Ovary (tissue), 10 donors: ENCODE results near the gene ZNF652. TPM values are rescaled to one million over a fixed set of nuclear protein-coding genes. Genes with fewer than 3 reads are reported as not detected.

Experiments used
- DNase-seq, 5 donors: peaks; one replicate each; pipeline ENCODE4 v3.0.0-alpha.2; 2019 to 2020
- H3K27ac ChIP-seq, 2 donors: fragments of 200-600 bp; one replicate each; pipeline versions ENCODE4 v1.5.1 to v1.8.0; 2019 to 2022
- H3K27me3 ChIP-seq: fragments of 200-600 bp; one replicate; pipeline ENCODE4 v1.8.0; 2022
- H3K36me3 ChIP-seq: fragments of 200-600 bp; sonication (generic); one replicate; pipeline ENCODE4 v1.5.1; 2019
- H3K4me1 ChIP-seq: one replicate; pipeline ENCODE4 v1.8.1; 2013; ENCODE audit warnings: mild to moderate bottlenecking, moderate library complexity; ENCODE audit not compliant: insufficient read depth
- H3K4me3 ChIP-seq: fragments of 200-600 bp; sonication (generic); one replicate; pipeline ENCODE4 v1.5.1; 2017
- H3K9me3 ChIP-seq, 2 donors: fragments of 200-600 bp in 1 of 2; sonication (generic) in 1 of 2; one replicate each; pipeline versions ENCODE4 v1.5.1 to v1.8.1; 2013 to 2019; ENCODE audit warnings: mild to moderate bottlenecking in 1 of 2, moderate library complexity in 1 of 2
- CTCF ChIP-seq, 3 donors: fragments of 450-650 bp in 2 of 3; fragments of 200-600 bp in 1 of 3; IDR thresholded peaks; one replicate each; pipeline versions ENCODE4 v1.5.1 to v1.8.0; 2016 to 2022; ENCODE audit warnings: antibody characterized with exemption in 3 of 3, mild to moderate bottlenecking in 1 of 3
- EP300 ChIP-seq: sonication (generic); formaldehyde crosslinking; IDR thresholded peaks from one replicate; pipeline ENCODE4 v1.6.1; 2017; ENCODE audit warnings: antibody characterized with exemption
- POLR2A ChIP-seq: fragments of 450-650 bp; IDR thresholded peaks from one replicate; pipeline ENCODE4 v1.6.1; 2017; ENCODE audit warnings: antibody characterized with exemption, mild to moderate bottlenecking, moderate library complexity
- WGBS, 3 donors: extraction: QIAGEN DNeasy Blood & Tissue Kit in 1 of 3; methylation state at CpG; one replicate each; pipeline versions ENCODE4 v1.1.5 to v1.1.7; 2013 to 2017; 5-methylcytosine and 5-hydroxymethylcytosine counted together
- intact Hi-C, 4 donors: fragments of 100-400 bp; cut with DNase I; formaldehyde crosslinking; loops; one replicate each; pipeline versions ENCODE4 v1.11.0 to v1.15.1; 2022 to 2023
- long read RNA-seq, 3 donors: library from polyadenylated mRNA in 2 of 3; unstranded in 2 of 3; transcript quantifications; one replicate each; pipeline ENCODE4 v2.0.0 and lab custom pipeline, GENCODE V29; 2021 to 2026
- polyA plus RNA-seq, 2 donors: library from polyadenylated mRNA; stranded (reverse); fragments of 200-250 nt in 1 of 2; fragments of 350-450 nt in 1 of 2; fragmentation: Illumina TruSeq in 1 of 2; extraction: RNeasy Lipid Tissue Mini Kit (QIAGEN cat#74804) in 1 of 2; gene quantifications; one replicate each; pipeline ENCODE4 v1.2.3, GENCODE V29; 2013 to 2014
- total RNA-seq, 7 donors: library from RNA; depleted of rRNA in 2 of 7; stranded (reverse); fragments of >200 nt in 2 of 7; fragmentation: NEBNext Ultra II Directional in 3 of 7; extraction: Animal tissue kit (Norgen Biotek cat#: 25700) in 3 of 7; gene quantifications; one replicate each; pipeline versions ENCODE4 v1.1.0 to v1.2.4, GENCODE V29; 2016 to 2023
- donor health status: DM: no; HTN: no; CAD: no; lungs with moderate emphysema.
- donor health status: DM: no; HTN: no; CAD: no.
- donor health status: Bipolar disorder and iron deficiency.
- donor health status: DM: yes; HTN: yes; CAD: no.
- donor health status: DM: no; HTN: no; CAD: no.
- donor health status: DM: yes; HTN: yes; CAD: no.

Gene ZNF652
- total RNA-seq: 10 to 100 TPM; 26.0 to 60.9 (median 52.4) TPM
- polyA plus RNA-seq: 10 to 100 TPM; 17.1 to 19.4 TPM
- long read RNA-seq, donor 1, partial matches to known transcripts: 3 of 18 reads
- long read RNA-seq, donor 1, other reads (novel, unspliced or antisense): 15 of 18 reads
- long read RNA-seq, donor 2: 0 reads
- long read RNA-seq, donor 3, full-length matches to known transcripts: 2 of 11 reads
- long read RNA-seq, donor 3, partial matches to known transcripts: 8 of 11 reads
- long read RNA-seq, donor 3, other reads (novel, unspliced or antisense): 1 of 11 reads

GRCh38 chr17:49361902-49362722 is at the start of gene ZNF652:
Gene ZNF652 (minus strand): TSS chr17:49362250. CDS start chr17:49317725, 44,525 bp downstream.
- WGBS, 3 donors: 0 to 1% (median 0%) methylated on average over 42 to 105 of the region's 106 CpGs
- no peaks in the 10 kb centered on the region for H3K27me3 ChIP-seq
- peaks cover 6% of the 10 kb centered on the region for H3K4me1 ChIP-seq
- DNase-seq: peak; percentile 89 to 94 (median 92)
- TF ChIP-seq CTCF (IDR thresholded peaks at IDR 0.05) (no peak), POLR2A (peak; percentile 44)
- H3K4me3 ChIP-seq: peak within 1 kb of the TSS; percentile 86
- peak within 1 kb of the TSS; percentile 96 to 97 for H3K27ac ChIP-seq
- intact Hi-C loops: no loop called here
- no peaks in the 10 kb centered on the region for H3K9me3 ChIP-seq
- H3K36me3 ChIP-seq: no peaks in the 10 kb centered on the region

GRCh38 chr17:49409066-49409465 is 47.0 kb upstream of the ZNF652 start:
- 90 to 94% (median 92%) methylated on average over 14 of the region's 14 CpGs for WGBS, 3 donors
- DNase-seq: no peak
- no peak for TF ChIP-seq EP300
- TF ChIP-seq CTCF (IDR thresholded peaks at IDR 0.05): no peak
- no peak for TF ChIP-seq POLR2A
- H3K4me1 ChIP-seq: peaks cover 2% of the 10 kb centered on the region
- no peaks in the 10 kb centered on the region for H3K36me3 ChIP-seq
- H3K27ac ChIP-seq: no peak overlapping the region
- no peaks in the 10 kb centered on the region for H3K27me3 ChIP-seq
- no peak overlapping the region for H3K4me3 ChIP-seq
- no peaks in the 10 kb centered on the region for H3K9me3 ChIP-seq
- intact Hi-C loops: loop anchor here (10.0 kb wide), 2 partner anchors 86 to 146 kb away; partner anchors contain the start of gene NGFR (in 1 of the 4)

GRCh38 chr17:49407981-49408501 is 46.0 kb upstream of the ZNF652 start:
- no peaks in the 10 kb centered on the region for H3K9me3 ChIP-seq
- H3K27ac ChIP-seq: no peak overlapping the region
- peak; percentile 50 to 76 (median 60) for DNase-seq
- no peak overlapping the region for H3K4me3 ChIP-seq
- no peaks in the 10 kb centered on the region for H3K27me3 ChIP-seq
- intact Hi-C loops: loop anchor here (10.0 kb wide), 2 partner anchors 87 to 147 kb away; partner anchors contain the start of gene NGFR (in 1 of the 4)
- H3K4me1 ChIP-seq: no peaks in the 10 kb centered on the region
- no peak for TF ChIP-seq POLR2A
- peak in 2 of 3 donors; percentile 17 to 40 for TF ChIP-seq CTCF (IDR thresholded peaks at IDR 0.05)
- no peak for TF ChIP-seq EP300
- 25 to 31% (median 27%) methylated on average over 9 of the region's 9 CpGs for WGBS, 3 donors
- no peaks in the 10 kb centered on the region for H3K36me3 ChIP-seq

- WGBS, 3 donors: 91 to 96% (median 95%) methylated on average over 9 of the region's 9 CpGs
- Histone ChIP-seq H3K36me3 (no peaks in the 10 kb centered on the region), H3K27ac (no peak overlapping the region), H3K4me1 (no peaks in the 10 kb centered on the region), H3K4me3 (no peak overlapping the region), H3K9me3 (no peaks in the 10 kb centered on the region), H3K27me3 (no peaks in the 10 kb centered on the region)
- DNase-seq: no peak
- intact Hi-C loops: loop anchor here (10.0 kb wide), 2 partner anchors 88 to 148 kb away; partner anchors contain the start of gene NGFR (in 1 of the 4)
- TF ChIP-seq POLR2A (no peak), CTCF (IDR thresholded peaks at IDR 0.05) (no peak), EP300 (no peak)
Observed at GRCh38 chr17:49407086-49407485, 45.0 kb upstream of the ZNF652 start.
